H1 (cell line): ENCODE results near the gene EFCAB8. TPM values are rescaled to one million over a fixed set of nuclear protein-coding genes. Genes with fewer than 3 reads are reported as not detected.
"Not testable (repeated sequence)": the region's sequence is repeated elsewhere in the genome, so short reads cannot be mapped to it uniquely, and the experiment has no call there.

Experiments used
- CTCF ChIA-PET: fragments of 300-600 bp; sonication (Branson Sonifier 250); formaldehyde crosslinking; loops from one replicate; lab custom pipeline; 2021; ENCODE audit not compliant: partially characterized antibody; lab: Charles Lee
- POLR2A ChIA-PET: fragments of 300-600 bp; sonication (Branson Sonifier 250); formaldehyde crosslinking; loops from one replicate; lab custom pipeline; 2021; ENCODE audit warnings: inconsistent platforms; ENCODE audit not compliant: partially characterized antibody; lab: Charles Lee
- DNase-seq, 2 experiments: peaks; one replicate each; pipeline versions ENCODE4 v3.0.0 to v3.0.0-alpha.2; 2010 to 2022; ENCODE audit warnings: low spot score in 2 of 2, low read depth in 1 of 2, mixed read lengths in 1 of 2
- FAIRE-seq: peaks from 2 replicates; lab custom pipeline; 2011; peaks lifted over from hg19 to GRCh38; lab: Jason Lieb, UNC
- H2AFZ ChIP-seq: 2 replicates; pipeline ENCODE4 v1.8.1; 2012; ENCODE audit warnings: low read length, inconsistent platforms
- H2AK5ac ChIP-seq: 2 replicates; pipeline ENCODE4 v1.6.1; 2013; ENCODE audit warnings: low read depth, low read length
- H2BK120ac ChIP-seq: replicated peaks from 2 replicates; pipeline ENCODE3; 2013; ENCODE audit warnings: low read depth, low read length, inconsistent platforms
- H2BK12ac ChIP-seq: 2 replicates; pipeline ENCODE4 v1.6.1; 2013; ENCODE audit warnings: low read depth, low read length
- H2BK15ac ChIP-seq: 2 replicates; pipeline ENCODE4 v1.6.1; 2013; ENCODE audit warnings: low read length
- H2BK20ac ChIP-seq: 2 replicates; pipeline ENCODE4 v1.6.1; 2013; ENCODE audit warnings: low read length
- H2BK5ac ChIP-seq: 2 replicates; pipeline ENCODE4 v1.6.1; 2013; ENCODE audit warnings: low read depth, low read length
- H3K14ac ChIP-seq: 2 replicates; pipeline ENCODE4 v1.6.1; 2013; ENCODE audit warnings: inconsistent platforms; ENCODE audit not compliant: insufficient read length
- H3K18ac ChIP-seq: 2 replicates; pipeline ENCODE4 v1.6.1; 2013; ENCODE audit warnings: low read length; ENCODE audit errors: extremely low read depth
- H3K23ac ChIP-seq: 2 replicates; pipeline ENCODE4 v1.6.1; 2013; ENCODE audit warnings: inconsistent platforms; ENCODE audit not compliant: insufficient read length
- H3K23me2 ChIP-seq: 2 replicates; pipeline ENCODE4 v1.6.1; 2013; ENCODE audit warnings: low read depth, low read length
- H3K27ac ChIP-seq: 2 replicates; pipeline ENCODE4 v1.6.1; 2011; ENCODE audit warnings: low read depth, low read length, inconsistent platforms
- H3K27me3 ChIP-seq, 4 experiments: replicated peaks in 1 of 4; 1 replicate in 1 of 4; 2 replicates in 3 of 4; pipeline versions ENCODE4 v1.6.1 to v1.8.1; 2011 to 2013; ENCODE audit warnings: low read length in 3 of 4, mild to moderate bottlenecking in 3 of 4, inconsistent platforms in 2 of 4, mixed read lengths in 2 of 4, moderate library complexity in 1 of 4; ENCODE audit not compliant: control insufficient read depth in 3 of 4, insufficient read depth in 3 of 4; ENCODE audit errors: extremely low read depth in 1 of 4
- H3K36me3 ChIP-seq, 4 experiments: 2 replicates each; pipeline versions ENCODE4 v1.6.1 to v1.8.1; 2011 to 2013; ENCODE audit warnings: mild to moderate bottlenecking in 4 of 4, low read length in 3 of 4, moderate library complexity in 2 of 4, control low read depth in 1 of 4, inconsistent platforms in 1 of 4; ENCODE audit not compliant: insufficient read depth in 4 of 4, control insufficient read depth in 2 of 4
- H3K4ac ChIP-seq: replicated peaks from 2 replicates; pipeline ENCODE3; 2013; ENCODE audit warnings: low read length, low read depth, mixed read lengths, inconsistent platforms; ENCODE audit not compliant: insufficient read length
- H3K4me1 ChIP-seq, 4 experiments: replicated peaks in 1 of 4; 1 replicate in 1 of 4; 2 replicates in 3 of 4; pipeline versions ENCODE4 v1.6.1 to v1.8.1; 2011 to 2013; ENCODE audit warnings: low read length in 3 of 4, inconsistent platforms in 2 of 4, mixed read lengths in 1 of 4; ENCODE audit not compliant: insufficient read depth in 4 of 4, control insufficient read depth in 3 of 4
- H3K4me2 ChIP-seq, 2 experiments: 2 replicates each; pipeline versions ENCODE4 v1.6.1 to v1.8.1; 2011 to 2013; ENCODE audit warnings: low read depth in 2 of 2, low read length in 2 of 2, control low read depth in 1 of 2, inconsistent platforms in 1 of 2, mild to moderate bottlenecking in 1 of 2; ENCODE audit not compliant: insufficient read depth in 1 of 2
- H3K4me3 ChIP-seq, 4 experiments: fragments of 200-600, 300-600 bp in 1 of 4; sonication (generic), shearing (Covaris generic), sonication (Bioruptor Twin) in 1 of 4; 2 replicates each; pipeline versions ENCODE4 v1.5.1 to v1.8.1; 2011 to 2016; ENCODE audit warnings: low read length in 4 of 4, low read depth in 3 of 4, control low read depth in 2 of 4, inconsistent platforms in 2 of 4, mild to moderate bottlenecking in 2 of 4, mixed read lengths in 1 of 4, moderate library complexity in 1 of 4; ENCODE audit not compliant: insufficient read depth in 2 of 4; ENCODE audit errors: extremely low read depth in 1 of 4
- H3K56ac ChIP-seq: replicated peaks from 2 replicates; pipeline ENCODE3; 2013; ENCODE audit warnings: low read depth, mild to moderate bottlenecking, mixed read lengths, low read length, inconsistent platforms; ENCODE audit not compliant: insufficient read length
- H3K79me1 ChIP-seq: 2 replicates; pipeline ENCODE4 v1.6.1; 2013; ENCODE audit warnings: low read depth, low read length, control low read depth
- H3K79me2 ChIP-seq, 2 experiments: 2 replicates each; pipeline versions ENCODE4 v1.6.1 to v1.8.1; 2012 to 2013; ENCODE audit warnings: low read length in 2 of 2, mild to moderate bottlenecking in 2 of 2, inconsistent platforms in 1 of 2; ENCODE audit not compliant: insufficient read depth in 2 of 2, control insufficient read depth in 1 of 2
- H3K9ac ChIP-seq, 4 experiments: replicated peaks in 1 of 4; 1 replicate in 1 of 4; 2 replicates in 3 of 4; pipeline versions ENCODE4 v1.6.1 to v1.8.1; 2011 to 2013; ENCODE audit warnings: low read depth in 3 of 4, low read length in 3 of 4, control low read depth in 2 of 4, mild to moderate bottlenecking in 2 of 4, moderate library complexity in 2 of 4, inconsistent platforms in 1 of 4; ENCODE audit errors: extremely low read depth in 1 of 4
- H3K9me3 ChIP-seq, 2 experiments: 2 replicates each; pipeline versions ENCODE4 v1.6.1 to v1.8.1; 2012 to 2013; ENCODE audit warnings: mild to moderate bottlenecking in 2 of 2, moderate library complexity in 2 of 2, control low read depth in 1 of 2, inconsistent platforms in 1 of 2, low read depth in 1 of 2, low read length in 1 of 2, mixed read lengths in 1 of 2; ENCODE audit not compliant: insufficient read depth in 2 of 2
- H4K20me1 ChIP-seq, 2 experiments: replicated peaks in 1 of 2; 2 replicates each; pipeline versions ENCODE3 to v1.8.1; 2011 to 2013; ENCODE audit warnings: inconsistent platforms in 2 of 2, low read length in 2 of 2, mild to moderate bottlenecking in 1 of 2; ENCODE audit not compliant: insufficient read depth in 2 of 2, control insufficient read depth in 1 of 2
- H4K5ac ChIP-seq: 2 replicates; pipeline ENCODE4 v1.6.1; 2013; ENCODE audit warnings: low read length, low read depth, mixed read lengths, inconsistent platforms; ENCODE audit not compliant: insufficient read length
- H4K8ac ChIP-seq: 2 replicates; pipeline ENCODE4 v1.8.0; 2013; ENCODE audit warnings: mild to moderate bottlenecking, moderate library complexity, low read length, inconsistent platforms; ENCODE audit not compliant: insufficient read depth; ENCODE audit errors: extremely low read depth
- H4K91ac ChIP-seq: replicated peaks from 2 replicates; pipeline ENCODE3; 2013; ENCODE audit warnings: low read length, mixed read lengths, inconsistent platforms; ENCODE audit not compliant: insufficient read length
- CBX5 ChIP-seq: fragments of 300-800, 300-1000 bp; sonication (generic); IDR thresholded peaks from 2 replicates; pipeline ENCODE4 v1.7.1; 2016; ENCODE audit warnings: antibody characterized with exemption, low read length, low read depth
- CBX8 ChIP-seq: fragments of 300-800, 300-1000 bp; sonication (generic); IDR thresholded peaks from 2 replicates; pipeline ENCODE4 v1.7.1; 2016; ENCODE audit warnings: low read depth, low read length, borderline replicate concordance
- SP2 ChIP-seq: IDR thresholded peaks from 2 replicates; pipeline ENCODE4 v1.6.1; 2012; ENCODE audit warnings: mild to moderate bottlenecking, low read length, inconsistent platforms
- TAF7 ChIP-seq: optimal IDR thresholded peaks from 2 replicates; pipeline ENCODE3; 2011; ENCODE audit warnings: low read depth, mild to moderate bottlenecking, inconsistent platforms, low read length, moderate library complexity, borderline replicate concordance
- TCF12 ChIP-seq: IDR thresholded peaks from 2 replicates; pipeline ENCODE4 v1.6.1; 2011; ENCODE audit warnings: low read depth, mild to moderate bottlenecking, low read length
- USF2 ChIP-seq: IDR thresholded peaks from 2 replicates; pipeline ENCODE4 v1.6.1; 2011; ENCODE audit warnings: low read length, improper control_type of control experiment
- WGBS, 2 experiments: shearing (Covaris generic) in 1 of 2; methylation state at CpG; one replicate each; pipeline versions ENCODE4 v1.1.6 to v1.1.7; 2013 to 2015; ENCODE audit warnings: low lambda C conversion rate in 2 of 2, mixed read lengths in 2 of 2, inconsistent platforms in 1 of 2, low coverage in 1 of 2, missing lambda C conversion rate in 1 of 2; ENCODE audit not compliant: insufficient replicate concordance in 2 of 2, insufficient coverage in 1 of 2, insufficient read length in 1 of 2; ENCODE audit errors: extremely low coverage in 1 of 2, missing lambda C conversion rate in 1 of 2; 5-methylcytosine and 5-hydroxymethylcytosine counted together
- polyA plus RNA-seq, 7 experiments: library from polyadenylated mRNA; depleted of rRNA in 3 of 7; stranded (reverse) in 5 of 7; unstranded in 2 of 7; fragments of >200 nt in 5 of 7; fragments of 200-250 nt in 2 of 7; gene quantifications; 1 replicate in 5 of 7; 2 replicates in 1 of 7; 4 replicates in 1 of 7; pipeline versions ENCODE4 v1.2.1 to v1.2.3, GENCODE V29; 2011 to 2013; ENCODE audit warnings: missing spikeins in 2 of 7, mixed read lengths in 2 of 7
- total RNA-seq: library from RNA; stranded (reverse); fragmentation: NEBNext Ultra II Directional; extraction: Animal tissue kit (Norgen Biotek cat#: 25700); gene quantifications from 2 replicates; pipeline ENCODE4 v1.2.1, GENCODE V29; 2021

EFCAB8 gene
- total and polyA plus RNA-seq, 2 of the 8 experiments (the other 6 are each of a cell fraction or from before 2014, with no cell fraction given), result 0.06 to 0.20 TPM

DNA sequence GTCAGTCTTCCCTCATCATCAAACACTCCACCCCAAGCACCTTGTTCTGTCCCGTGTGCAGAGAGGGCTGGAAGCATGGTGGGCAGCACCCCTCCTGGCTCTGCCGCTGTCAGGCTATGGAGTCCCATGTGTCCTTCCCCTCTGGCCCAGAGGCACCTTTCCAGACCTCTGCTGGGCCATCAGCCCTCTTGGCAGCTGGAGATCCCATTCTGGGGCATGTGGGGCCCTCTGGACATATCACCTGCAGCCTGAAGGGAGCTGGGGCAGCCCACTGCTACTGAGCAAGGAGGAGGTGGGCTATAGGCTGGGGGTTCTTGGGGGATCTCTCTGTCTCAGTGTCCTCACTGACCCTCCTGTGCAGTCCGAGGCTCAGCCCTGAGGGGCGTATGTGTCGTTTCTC lies 103.3 kb downstream of the EFCAB8 start (continued):
- TF ChIP-seq CBX5, result no peak
- no peak for TF ChIP-seq USF2
- no peak for TF ChIP-seq CBX8
- TF ChIP-seq TAF7, result no peak
- no peak for TF ChIP-seq SP2
- no peak for TF ChIP-seq TCF12

- H3K79me2 ChIP-seq, H2BK12ac ChIP-seq, DNase-seq, H3K9ac ChIP-seq, H3K23me2 ChIP-seq, H3K14ac ChIP-seq, H3K79me1 ChIP-seq, H3K56ac ChIP-seq, H2BK15ac ChIP-seq, H3K27me3 ChIP-seq, H4K5ac ChIP-seq, H3K4me2 ChIP-seq, POLR2A ChIA-PET, H2BK120ac ChIP-seq, H3K27ac ChIP-seq, H2AFZ ChIP-seq, H3K9me3 ChIP-seq, H3K23ac ChIP-seq, H3K18ac ChIP-seq, H3K36me3 ChIP-seq, H2BK20ac ChIP-seq, H3K4me3 ChIP-seq, FAIRE-seq, H3K4ac ChIP-seq, H2AK5ac ChIP-seq, H3K4me1 ChIP-seq, H4K8ac ChIP-seq, H4K91ac ChIP-seq, H4K20me1 ChIP-seq, H2BK5ac ChIP-seq: not testable (repeated sequence)
- 92% methylated on average over 11 of the region's 11 CpGs; no CpG with 5 or more reads in 1 of the 2 experiments for WGBS, 2 experiments
- CTCF ChIA-PET, result interaction anchor here (0.6 kb wide), 1 partner anchor 12 kb away, joined by 3 read pairs; no protein-coding TSS in a partner anchor
These were observed 103.9 kb downstream of the EFCAB8 start for GRCh38 chr20:32962646-32963045.
